BLaER1 (cell line): ENCODE measurements around the gene AGR2.

ENCODE experiments used
- H3K27ac ChIP-seq: shearing (Covaris generic); formaldehyde crosslinking; 2 replicates; pipeline ENCODE4 v1.8.1; 2022
- H3K27me3 ChIP-seq: shearing (Covaris generic); formaldehyde crosslinking; 2 replicates; pipeline ENCODE4 v1.8.1; 2022
- H3K36me3 ChIP-seq: shearing (Covaris generic); formaldehyde crosslinking; 2 replicates; pipeline ENCODE4 v1.8.1; 2022
- H3K4me1 ChIP-seq: shearing (Covaris generic); formaldehyde crosslinking; 2 replicates; pipeline ENCODE4 v1.8.1; 2022
- H3K4me2 ChIP-seq: shearing (Covaris generic); formaldehyde crosslinking; 2 replicates; pipeline ENCODE4 v1.8.1; 2022
- H3K4me3 ChIP-seq: shearing (Covaris generic); formaldehyde crosslinking; 2 replicates; pipeline ENCODE4 v1.8.1; 2022
- H3K9ac ChIP-seq: shearing (Covaris generic); formaldehyde crosslinking; 2 replicates; pipeline ENCODE4 v1.8.1; 2022
- H3K9me3 ChIP-seq: shearing (Covaris generic); formaldehyde crosslinking; 2 replicates; pipeline ENCODE4 v1.8.1; 2022
- H4K20me1 ChIP-seq: shearing (Covaris generic); formaldehyde crosslinking; 2 replicates; pipeline ENCODE4 v1.8.1; 2022
- Cebpa-rat ChIP-seq: shearing (Covaris generic); IDR thresholded peaks from 2 replicates; pipeline ENCODE4 v1.8.1; 2022

The AGR2 gene

GRCh38 chr7:16753102-16753931, 51.5 kb downstream of the AGR2 start, which contains the start of gene TSPAN13:
Gene TSPAN13, plus strand, starts transcription at chr7:16753755. Its CDS starts 213 bp downstream, at chr7:16753968.
- Histone ChIP-seq H3K27ac (peak within 1 kb of the TSS; percentile 75), H3K36me3 (no peaks in the 10 kb centered on the region), H3K27me3 (no peaks in the 10 kb centered on the region), H3K9me3 (no peaks in the 10 kb centered on the region), H4K20me1 (0 out of 2 replicates have a peak, but pooled peaks cover 9% of the 10 kb centered on the region), H3K4me2 (peak within 1 kb of the TSS; percentile 95), H3K9ac (peak within 1 kb of the TSS; percentile 84), H3K4me3 (peak within 1 kb of the TSS; percentile 89), H3K4me1 (peaks cover 40% of the 10 kb centered on the region)
- no peak for TF ChIP-seq Cebpa-rat

- no peak overlapping the region for H3K27ac ChIP-seq
- H3K4me3 ChIP-seq, result no peak overlapping the region
- no peaks in the 10 kb centered on the region for H3K36me3 ChIP-seq
- H4K20me1 ChIP-seq, result no peaks in the 10 kb centered on the region
- TF ChIP-seq Cebpa-rat, result no peak
- H3K4me2 ChIP-seq, result no peak overlapping the region
- no peaks in the 10 kb centered on the region for H3K9me3 ChIP-seq
- no peak overlapping the region for H3K9ac ChIP-seq
- H3K4me1 ChIP-seq, result no peaks in the 10 kb centered on the region
- H3K27me3 ChIP-seq, result no peaks in the 10 kb centered on the region
Measured at GRCh38 chr7:16747102-16747501, 57.7 kb downstream of the AGR2 start.

- Histone ChIP-seq H4K20me1 (no peaks in the 10 kb centered on the region), H3K36me3 (no peaks in the 10 kb centered on the region), H3K27me3 (no peaks in the 10 kb centered on the region), H3K9me3 (no peaks in the 10 kb centered on the region), H3K4me1 (no peaks in the 10 kb centered on the region), H3K9ac (no peak overlapping the region), H3K4me2 (no peak overlapping the region), H3K4me3 (no peak overlapping the region), H3K27ac (no peak overlapping the region)
- TF ChIP-seq Cebpa-rat, result no peak
Measured at GRCh38 chr7:16745645-16746044, 59.2 kb downstream of the AGR2 start.

DNA sequence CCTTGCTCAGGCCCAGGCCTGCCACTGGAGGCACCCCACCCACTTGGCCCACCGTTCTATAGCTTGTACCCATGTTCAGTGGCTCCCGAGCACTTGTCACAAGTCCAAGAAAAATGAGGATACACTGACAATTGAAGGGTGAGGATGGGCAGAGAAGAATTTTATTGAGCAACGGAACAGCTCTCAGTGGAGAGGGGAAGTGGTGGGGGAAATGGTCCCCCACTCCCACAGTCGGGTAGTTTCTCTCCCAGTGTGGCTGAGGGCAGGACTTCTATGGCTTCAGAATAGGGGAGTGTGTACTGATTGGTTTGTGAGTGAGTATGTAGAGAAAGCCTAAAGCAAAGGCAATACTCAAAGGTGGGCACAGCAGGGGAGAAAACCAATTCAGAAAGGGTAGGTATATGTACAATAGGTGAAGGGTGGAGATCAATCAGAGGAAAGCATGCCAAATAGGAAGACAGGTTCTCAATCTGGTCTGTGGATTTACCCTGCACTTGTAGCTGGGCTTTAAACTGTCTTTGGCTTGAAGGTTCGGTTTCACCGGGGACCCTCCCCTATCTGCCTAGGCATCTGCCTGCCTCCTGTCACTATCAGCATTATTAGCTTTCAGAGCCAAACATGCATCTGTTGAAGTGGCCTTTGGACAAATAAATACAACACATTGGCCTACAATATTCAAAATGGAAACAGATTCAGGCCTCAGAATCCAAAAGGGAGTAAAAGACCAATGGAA, 60.1 kb downstream of the AGR2 start:
- Histone ChIP-seq H3K9ac (no peak overlapping the region), H3K4me1 (no peaks in the 10 kb centered on the region), H3K36me3 (no peaks in the 10 kb centered on the region), H3K27me3 (no peaks in the 10 kb centered on the region), H3K9me3 (no peaks in the 10 kb centered on the region), H3K4me3 (no peak overlapping the region), H3K27ac (no peak overlapping the region), H3K4me2 (no peak overlapping the region), H4K20me1 (no peaks in the 10 kb centered on the region)
- TF ChIP-seq Cebpa-rat, result no peak

DNA sequence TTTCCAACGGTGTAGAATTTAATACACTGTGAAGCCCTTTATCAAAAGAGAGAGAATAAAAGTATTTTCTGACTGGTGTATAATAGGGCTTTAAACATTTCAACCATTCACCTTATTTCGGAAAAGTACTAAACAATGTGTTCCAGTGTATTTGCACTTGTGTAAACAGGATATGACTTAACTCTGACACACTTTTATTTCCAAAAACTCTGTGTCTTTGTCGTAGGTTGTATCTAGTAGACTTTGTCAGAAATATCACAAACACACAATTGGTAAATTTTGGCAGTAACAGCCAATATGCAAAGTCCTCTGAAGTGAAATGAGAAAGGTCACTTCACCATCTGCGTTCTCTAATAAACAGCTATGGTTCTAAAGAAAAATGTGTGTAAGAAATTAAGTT, 61.6 kb downstream of the AGR2 start:
- no peaks in the 10 kb centered on the region for H3K36me3 ChIP-seq
- H3K27me3 ChIP-seq, result no peaks in the 10 kb centered on the region
- no peak overlapping the region for H3K9ac ChIP-seq
- H3K27ac ChIP-seq, result no peak overlapping the region
- no peak overlapping the region for H3K4me2 ChIP-seq
- no peak for TF ChIP-seq Cebpa-rat
- no peak overlapping the region for H3K4me3 ChIP-seq
- no peaks in the 10 kb centered on the region for H3K9me3 ChIP-seq
- H4K20me1 ChIP-seq, result no peaks in the 10 kb centered on the region
- no peaks in the 10 kb centered on the region for H3K4me1 ChIP-seq

- H3K36me3 ChIP-seq, result no peaks in the 10 kb centered on the region
- H3K9ac ChIP-seq, result no peak overlapping the region
- H3K9me3 ChIP-seq, result no peaks in the 10 kb centered on the region
- H3K4me1 ChIP-seq, result no peaks in the 10 kb centered on the region
- no peaks in the 10 kb centered on the region for H4K20me1 ChIP-seq
- no peak overlapping the region for H3K27ac ChIP-seq
- no peak overlapping the region for H3K4me3 ChIP-seq
- H3K4me2 ChIP-seq, result no peak overlapping the region
- TF ChIP-seq Cebpa-rat, result no peak
- H3K27me3 ChIP-seq, result no peaks in the 10 kb centered on the region
Measured at GRCh38 chr7:16742547-16742946, 62.3 kb downstream of the AGR2 start.
